DOHH2 (cell line): ENCODE results near the gene ALG1.

Experiments
- CTCF ChIP-seq: fragments of 200-600 bp; sonication (generic); IDR thresholded peaks from one replicate; pipeline ENCODE4 v1.5.1; 2014; ENCODE audit warnings: antibody characterized with exemption, mild to moderate bottlenecking, low read depth, low read length; ENCODE audit not compliant: poor library complexity, severe bottlenecking
- EZH2phosphoT487 ChIP-seq: fragments of 200-600 bp; sonication (generic); IDR thresholded peaks from 2 replicates; pipeline ENCODE4 v1.6.1; 2017; ENCODE audit warnings: borderline replicate concordance, mild to moderate bottlenecking, antibody characterized with exemption, low read length, moderate library complexity, mixed read lengths

- TF ChIP-seq CTCF (no peak), EZH2phosphoT487 (no peak)
Observed at GRCh38 chr16:5027575-5028235, 43.9 kb upstream of the ALG1 start.
